Measurements from ENCODE around the gene JUNB. TPM values are rescaled to one million over a fixed set of nuclear protein-coding genes. Genes with fewer than 3 reads are reported as not detected.
A peak's percentile ranks its signal among the peaks of the same experiment; 100 is the strongest.

The JUNB gene
- total and polyA plus RNA-seq, 10 of the 15 experiments (the other 5 are each of a cell fraction or from before 2014, with no cell fraction given), result 0.55 to 144 (median 68.3) TPM

DNA sequence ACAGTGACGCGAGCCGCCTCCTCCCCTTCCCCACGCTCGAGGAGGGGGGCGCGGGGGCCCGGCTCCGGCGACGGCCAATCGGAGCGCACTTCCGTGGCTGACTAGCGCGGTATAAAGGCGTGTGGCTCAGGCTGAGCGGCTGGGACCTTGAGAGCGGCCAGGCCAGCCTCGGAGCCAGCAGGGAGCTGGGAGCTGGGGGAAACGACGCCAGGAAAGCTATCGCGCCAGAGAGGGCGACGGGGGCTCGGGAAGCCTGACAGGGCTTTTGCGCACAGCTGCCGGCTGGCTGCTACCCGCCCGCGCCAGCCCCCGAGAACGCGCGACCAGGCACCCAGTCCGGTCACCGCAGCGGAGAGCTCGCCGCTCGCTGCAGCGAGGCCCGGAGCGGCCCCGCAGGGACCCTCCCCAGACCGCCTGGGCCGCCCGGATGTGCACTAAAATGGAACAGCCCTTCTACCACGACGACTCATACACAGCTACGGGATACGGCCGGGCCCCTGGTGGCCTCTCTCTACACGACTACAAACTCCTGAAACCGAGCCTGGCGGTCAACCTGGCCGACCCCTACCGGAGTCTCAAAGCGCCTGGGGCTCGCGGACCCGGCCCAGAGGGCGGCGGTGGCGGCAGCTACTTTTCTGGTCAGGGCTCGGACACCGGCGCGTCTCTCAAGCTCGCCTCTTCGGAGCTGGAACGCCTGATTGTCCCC lies at the start of gene JUNB (continued):
- TF ChIP-seq MLLT1 (IDR thresholded peaks at IDR 0.05) (peak; percentile 95), CHD2 (IDR thresholded peaks at IDR 0.05; ENCODE audit: borderline replicate concordance, low read depth, low read length) (peak; percentile 86; the same call in 1 of the 2 replicates), POLR2AphosphoS2 (IDR thresholded peaks at IDR 0.05; ENCODE audit: low read depth, low read length) (peak; percentile 100), GATAD2B (conservative IDR thresholded peaks at IDR 0.05; ENCODE audit: low read depth) (peak; percentile 75), JUND (IDR thresholded peaks at IDR 0.05; ENCODE audit: low read depth, low read length) (no peak), NFXL1 (IDR thresholded peaks at IDR 0.05; ENCODE audit: borderline replicate concordance) (no peak), NFIC (IDR thresholded peaks at IDR 0.05; ENCODE audit: low read depth, low read length) (no peak), KLF5 (IDR thresholded peaks at IDR 0.05; ENCODE audit: partially characterized antibody) (peak; percentile 97), DPF2 (IDR thresholded peaks at IDR 0.05) (peak; percentile 78), RFX5 (IDR thresholded peaks at IDR 0.05; ENCODE audit: low read depth, low read length) (0 out of 2 replicates have a peak, but pooled peaks have one; percentile 32), ASH2L (IDR thresholded peaks at IDR 0.05; ENCODE audit: borderline replicate concordance, low read depth) (no peak), SUZ12 (IDR thresholded peaks at IDR 0.05; ENCODE audit: unreplicated experiment) (no peak), RBBP5 (conservative IDR thresholded peaks at IDR 0.05) (no peak), MTA2 (IDR thresholded peaks at IDR 0.05; ENCODE audit: low read depth) (no peak), PML (IDR thresholded peaks at IDR 0.05; ENCODE audit: low read length) (no peak), IKZF2 (IDR thresholded peaks at IDR 0.05) (peak; percentile 48 to 61), FOXK2 (IDR thresholded peaks at IDR 0.05) (no peak), HDGF (IDR thresholded peaks at IDR 0.05) (peak; percentile 19; the same call in 1 of the 2 replicates), CHD1 (IDR thresholded peaks at IDR 0.05; ENCODE audit: low read depth, low read length) (peak; percentile 76; the same call in 1 of the 2 replicates), EED (IDR thresholded peaks at IDR 0.05; ENCODE audit: low read depth) (peak; percentile 69), SPI1 (IDR thresholded peaks at IDR 0.05; ENCODE audit: borderline replicate concordance, insufficient read depth, low read depth, low read length) (peak; percentile 50), CREM (IDR thresholded peaks at IDR 0.05; ENCODE audit: low read depth) (peak; percentile 92), STAT3 (IDR thresholded peaks at IDR 0.05; ENCODE audit: low read depth, low read length) (no peak)
- TF ChIP-seq, protein P1, sequence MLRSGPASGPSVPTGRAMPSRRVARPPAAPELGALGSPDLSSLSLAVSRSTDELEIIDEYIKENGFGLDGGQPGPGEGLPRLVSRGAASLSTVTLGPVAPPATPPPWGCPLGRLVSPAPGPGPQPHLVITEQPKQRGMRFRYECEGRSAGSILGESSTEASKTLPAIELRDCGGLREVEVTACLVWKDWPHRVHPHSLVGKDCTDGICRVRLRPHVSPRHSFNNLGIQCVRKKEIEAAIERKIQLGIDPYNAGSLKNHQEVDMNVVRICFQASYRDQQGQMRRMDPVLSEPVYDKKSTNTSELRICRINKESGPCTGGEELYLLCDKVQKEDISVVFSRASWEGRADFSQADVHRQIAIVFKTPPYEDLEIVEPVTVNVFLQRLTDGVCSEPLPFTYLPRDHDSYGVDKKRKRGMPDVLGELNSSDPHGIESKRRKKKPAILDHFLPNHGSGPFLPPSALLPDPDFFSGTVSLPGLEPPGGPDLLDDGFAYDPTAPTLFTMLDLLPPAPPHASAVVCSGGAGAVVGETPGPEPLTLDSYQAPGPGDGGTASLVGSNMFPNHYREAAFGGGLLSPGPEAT (IDR thresholded peaks at IDR 0.05; ENCODE audit: low read depth), result peak; percentile 67; the same call in 1 of the 2 replicates
- TF ChIP-seq, protein P2, sequence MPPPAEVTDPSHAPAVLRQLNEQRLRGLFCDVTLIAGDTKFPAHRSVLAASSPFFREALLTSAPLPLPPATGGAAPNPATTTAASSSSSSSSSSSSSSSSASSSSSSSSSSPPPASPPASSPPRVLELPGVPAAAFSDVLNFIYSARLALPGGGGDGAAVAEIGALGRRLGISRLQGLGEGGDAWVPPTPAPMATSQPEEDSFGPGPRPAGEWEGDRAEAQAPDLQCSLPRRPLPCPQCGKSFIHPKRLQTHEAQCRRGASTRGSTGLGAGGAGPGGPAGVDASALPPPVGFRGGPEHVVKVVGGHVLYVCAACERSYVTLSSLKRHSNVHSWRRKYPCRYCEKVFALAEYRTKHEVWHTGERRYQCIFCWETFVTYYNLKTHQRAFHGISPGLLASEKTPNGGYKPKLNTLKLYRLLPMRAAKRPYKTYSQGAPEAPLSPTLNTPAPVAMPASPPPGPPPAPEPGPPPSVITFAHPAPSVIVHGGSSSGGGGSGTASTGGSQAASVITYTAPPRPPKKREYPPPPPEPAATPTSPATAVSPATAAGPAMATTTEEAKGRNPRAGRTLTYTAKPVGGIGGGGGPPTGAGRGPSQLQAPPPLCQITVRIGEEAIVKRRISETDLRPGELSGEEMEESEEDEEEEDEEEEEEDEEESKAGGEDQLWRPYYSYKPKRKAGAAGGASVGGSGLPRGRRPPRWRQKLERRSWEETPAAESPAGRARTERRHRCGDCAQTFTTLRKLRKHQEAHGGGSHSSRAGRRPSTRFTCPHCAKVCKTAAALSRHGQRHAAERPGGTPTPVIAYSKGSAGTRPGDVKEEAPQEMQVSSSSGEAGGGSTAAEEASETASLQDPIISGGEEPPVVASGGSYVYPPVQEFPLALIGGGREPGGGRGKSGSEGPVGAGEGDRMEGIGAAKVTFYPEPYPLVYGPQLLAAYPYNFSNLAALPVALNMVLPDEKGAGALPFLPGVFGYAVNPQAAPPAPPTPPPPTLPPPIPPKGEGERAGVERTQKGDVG (CRISPR knock-in tag; IDR thresholded peaks at IDR 0.05), result no peak

All from GM12878 (cell line).